K562 (cell line): ENCODE measurements around the gene HADHA. TPM values are rescaled to one million over a fixed set of nuclear protein-coding genes. Genes with fewer than 3 reads are reported as not detected.

Source experiments
- PTBP1 ChIP-seq: fragments of 200-400 bp; formaldehyde crosslinking; IDR thresholded peaks from 2 replicates; pipeline ENCODE4 v1.6.1; 2017; ENCODE audit warnings: low read depth, low read length
- ZC3H11A ChIP-seq: IDR thresholded peaks from 2 replicates; pipeline ENCODE4 v1.6.1; 2012; ENCODE audit warnings: low read depth, low read length, improper control_type of control experiment
- ZC3H8 ChIP-seq: fragments of 450-650 bp; IDR thresholded peaks from 2 replicates; pipeline ENCODE4 v1.6.1; 2017
- ZNF318 ChIP-seq, 2 experiments: fragments of 450-650 bp; IDR thresholded peaks; 2 replicates each; pipeline ENCODE4 v1.6.1; 2016; ENCODE audit warnings: mild to moderate bottlenecking in 2 of 2, borderline replicate concordance in 1 of 2, low read depth in 1 of 2, moderate library complexity in 1 of 2
- ZNF398 ChIP-seq: fragments of 250-450 bp; sonication (Bioruptor Pico); IDR thresholded peaks from 2 replicates; pipeline ENCODE4 v1.8.0; 2021; ENCODE audit warnings: moderate library complexity, mild to moderate bottlenecking, inconsistent platforms
- ZNF408 ChIP-seq: fragments of 250-450 bp; sonication (Bioruptor Pico); IDR thresholded peaks from 2 replicates; pipeline ENCODE4 v1.4.0; 2020; ENCODE audit warnings: low read depth, mild to moderate bottlenecking, moderate library complexity
- polyA plus RNA-seq, 8 experiments: library from polyadenylated mRNA; depleted of rRNA in 4 of 8; stranded (reverse) in 5 of 8; unstranded in 3 of 8; fragments of >200 nt; fragmentation: Nextera tagmentation in 2 of 8; fragmentation: Illumina TruSeq in 1 of 8; extraction: Ambion mirVana in 2 of 8; extraction: Trizol in 1 of 8; gene quantifications; 2 replicates each; pipeline versions ENCODE4 v1.2.1 to v1.2.3, GENCODE V29; 2011 to 2014; ENCODE audit warnings: inconsistent platforms in 1 of 8, missing spikeins in 1 of 8
- total RNA-seq, 7 experiments: library from RNA; depleted of rRNA in 6 of 7; stranded (reverse); fragments of >200 nt in 6 of 7; fragmentation: Illumina TruSeq in 2 of 7; extraction: Trizol in 2 of 7; gene quantifications; 2 replicates each; pipeline versions ENCODE4 v1.2.1 to v1.2.3, GENCODE V29; 2011 to 2021; ENCODE audit warnings: low replicate concordance in 1 of 7

Gene HADHA
- total and polyA plus RNA-seq, 9 of the 15 experiments (the other 6 are each of a cell fraction or from before 2014, with no cell fraction given), result 145 to 326 (median 202) TPM

GRCh38 chr2:26290001-26290400 lies 45.6 kb upstream of the HADHA start (continued):
- TF ChIP-seq ZNF318 (IDR thresholded peaks at IDR 0.05; ENCODE audit: borderline replicate concordance in 1 of 2, low read depth in 1 of 2) (no peak), ZC3H8 (no peak), ZNF408 (CRISPR knock-in tag) (no peak), ZNF398 (no peak), PTBP1 (no peak), ZC3H11A (no peak)
